C4-2B (cell line): ENCODE measurements around the gene TRAPPC12.

Source experiments
- ZFX ChIP-seq: fragments of 450-650 bp; IDR thresholded peaks from 2 replicates; pipeline ENCODE4 v1.6.1; 2017
- TF ChIP-seq, protein P1 (sequence below): fragments of 450-650 bp; conservative IDR thresholded peaks from 2 replicates; pipeline ENCODE4 v1.5.1; 2017; ENCODE audit warnings: mild to moderate bottlenecking

DNA sequence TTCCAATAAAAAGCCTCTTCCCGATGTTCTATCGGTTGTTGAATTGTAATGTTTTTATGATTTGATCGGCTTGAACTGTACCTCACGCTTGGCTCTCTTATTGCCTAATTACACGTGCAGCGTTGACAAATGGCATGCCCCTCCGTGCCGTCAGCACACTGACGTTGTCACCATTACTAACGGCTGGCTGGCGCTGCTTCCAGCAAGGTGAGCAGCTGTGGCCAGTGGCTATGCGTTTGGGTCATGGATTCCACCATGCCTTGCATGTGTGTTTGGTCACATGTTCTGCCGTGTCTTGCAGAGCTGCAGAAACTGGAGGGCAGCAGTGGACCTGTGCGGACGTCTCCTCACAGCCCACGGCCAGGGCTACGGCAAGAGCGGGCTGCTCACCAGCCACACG lies 42.1 kb downstream of the TRAPPC12 start:
- TF ChIP-seq, protein P1, sequence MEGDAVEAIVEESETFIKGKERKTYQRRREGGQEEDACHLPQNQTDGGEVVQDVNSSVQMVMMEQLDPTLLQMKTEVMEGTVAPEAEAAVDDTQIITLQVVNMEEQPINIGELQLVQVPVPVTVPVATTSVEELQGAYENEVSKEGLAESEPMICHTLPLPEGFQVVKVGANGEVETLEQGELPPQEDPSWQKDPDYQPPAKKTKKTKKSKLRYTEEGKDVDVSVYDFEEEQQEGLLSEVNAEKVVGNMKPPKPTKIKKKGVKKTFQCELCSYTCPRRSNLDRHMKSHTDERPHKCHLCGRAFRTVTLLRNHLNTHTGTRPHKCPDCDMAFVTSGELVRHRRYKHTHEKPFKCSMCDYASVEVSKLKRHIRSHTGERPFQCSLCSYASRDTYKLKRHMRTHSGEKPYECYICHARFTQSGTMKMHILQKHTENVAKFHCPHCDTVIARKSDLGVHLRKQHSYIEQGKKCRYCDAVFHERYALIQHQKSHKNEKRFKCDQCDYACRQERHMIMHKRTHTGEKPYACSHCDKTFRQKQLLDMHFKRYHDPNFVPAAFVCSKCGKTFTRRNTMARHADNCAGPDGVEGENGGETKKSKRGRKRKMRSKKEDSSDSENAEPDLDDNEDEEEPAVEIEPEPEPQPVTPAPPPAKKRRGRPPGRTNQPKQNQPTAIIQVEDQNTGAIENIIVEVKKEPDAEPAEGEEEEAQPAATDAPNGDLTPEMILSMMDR, result no peak
- TF ChIP-seq ZFX, result no peak
